H9 (cell line): ENCODE results near the gene MTMR12. TPM values are rescaled to one million over a fixed set of nuclear protein-coding genes. Genes with fewer than 3 reads are reported as not detected.
A peak's percentile ranks its signal among the peaks of the same experiment; 100 is the strongest.

Source experiments
- DNase-seq: peaks from one replicate; pipeline ENCODE4 v3.0.0-alpha.2; 2017
- H2AFZ ChIP-seq: one replicate; pipeline ENCODE4 v1.6.1; 2013; ENCODE audit warnings: mild to moderate bottlenecking, low read length, control low read depth, moderate library complexity
- H2AK5ac ChIP-seq: 2 replicates; pipeline ENCODE4 v1.6.1; 2013; ENCODE audit warnings: low read length, control low read depth, mixed read lengths; ENCODE audit not compliant: insufficient read length
- H2BK120ac ChIP-seq: one replicate; pipeline ENCODE4 v1.6.1; 2013; ENCODE audit warnings: low read depth, mild to moderate bottlenecking, low read length, control low read depth, inconsistent platforms; ENCODE audit not compliant: poor library complexity, severe bottlenecking
- H2BK12ac ChIP-seq: 2 replicates; pipeline ENCODE4 v1.6.1; 2013; ENCODE audit warnings: low read length, control low read depth, mixed read lengths, low read depth; ENCODE audit not compliant: insufficient read length
- H2BK15ac ChIP-seq: 2 replicates; pipeline ENCODE4 v1.6.1; 2013; ENCODE audit warnings: low read depth, low read length, control low read depth
- H2BK20ac ChIP-seq: one replicate; pipeline ENCODE4 v1.6.1; 2013; ENCODE audit warnings: low read depth, mild to moderate bottlenecking, low read length, control low read depth, inconsistent platforms; ENCODE audit not compliant: poor library complexity, severe bottlenecking
- H2BK5ac ChIP-seq: 2 replicates; pipeline ENCODE4 v1.6.1; 2013; ENCODE audit warnings: low read length, control low read depth, mixed read lengths; ENCODE audit not compliant: insufficient read length
- H3K14ac ChIP-seq: 2 replicates; pipeline ENCODE4 v1.6.1; 2013; ENCODE audit warnings: low read length, control low read depth; ENCODE audit not compliant: insufficient read depth
- H3K18ac ChIP-seq: 2 replicates; pipeline ENCODE4 v1.6.1; 2013; ENCODE audit warnings: low read depth, mild to moderate bottlenecking, mixed read lengths, low read length, control low read depth; ENCODE audit not compliant: insufficient read length
- H3K23ac ChIP-seq: 2 replicates; pipeline ENCODE4 v1.6.1; 2013; ENCODE audit warnings: low read length, control low read depth, mixed read lengths, low read depth; ENCODE audit not compliant: insufficient read length
- H3K23me2 ChIP-seq: 2 replicates; pipeline ENCODE4 v1.6.1; 2013; ENCODE audit warnings: low read depth, mild to moderate bottlenecking, mixed read lengths, low read length, control low read depth; ENCODE audit not compliant: insufficient read length, poor library complexity, severe bottlenecking
- H3K27ac ChIP-seq: 2 replicates; pipeline ENCODE4 v1.5.1; 2013; ENCODE audit warnings: low read length, control low read depth, mixed read lengths, low read depth; ENCODE audit not compliant: insufficient read length
- H3K27me3 ChIP-seq: 2 replicates; pipeline ENCODE4 v1.6.1; 2013; ENCODE audit warnings: low read length, control low read depth, inconsistent platforms; ENCODE audit not compliant: insufficient read depth
- H3K4ac ChIP-seq: 2 replicates; pipeline ENCODE4 v1.6.1; 2013; ENCODE audit warnings: low read depth, mild to moderate bottlenecking, control low read depth, inconsistent platforms, low read length, moderate library complexity
- H3K4me1 ChIP-seq: 2 replicates; pipeline ENCODE4 v1.6.1; 2013; ENCODE audit warnings: low read length, control low read depth, inconsistent platforms; ENCODE audit not compliant: insufficient read depth
- H3K4me2 ChIP-seq: 2 replicates; pipeline ENCODE4 v1.6.1; 2013; ENCODE audit warnings: low read length, control low read depth, mixed read lengths; ENCODE audit not compliant: insufficient read length, insufficient read depth
- H3K56ac ChIP-seq: 2 replicates; pipeline ENCODE4 v1.6.1; 2013; ENCODE audit warnings: low read depth, mild to moderate bottlenecking, mixed read lengths, low read length, control low read depth; ENCODE audit not compliant: insufficient read length
- H3K79me1 ChIP-seq: 2 replicates; pipeline ENCODE4 v1.6.1; 2013; ENCODE audit warnings: low read depth, mild to moderate bottlenecking, moderate library complexity, low read length, control low read depth, inconsistent platforms; ENCODE audit not compliant: insufficient read depth, poor library complexity, severe bottlenecking
- H3K79me2 ChIP-seq: 2 replicates; pipeline ENCODE4 v1.6.1; 2013; ENCODE audit warnings: low read length, control low read depth, inconsistent platforms; ENCODE audit not compliant: insufficient read depth
- H3K9ac ChIP-seq: 2 replicates; pipeline ENCODE4 v1.6.1; 2013; ENCODE audit warnings: low read length, control low read depth, mixed read lengths; ENCODE audit not compliant: insufficient read length; ENCODE audit errors: extremely low read depth
- H3K9me3 ChIP-seq: one replicate; pipeline ENCODE4 v1.6.1; 2013; ENCODE audit warnings: low read depth, low read length, inconsistent platforms; ENCODE audit not compliant: control insufficient read depth
- H3T11ph ChIP-seq: one replicate; pipeline ENCODE4 v1.6.1; 2013; ENCODE audit warnings: mild to moderate bottlenecking, low read length, control low read depth, inconsistent platforms
- H4K20me1 ChIP-seq: one replicate; pipeline ENCODE4 v1.6.1; 2013; ENCODE audit not compliant: control insufficient read depth, insufficient read length, insufficient read depth
- H4K5ac ChIP-seq: 2 replicates; pipeline ENCODE4 v1.6.1; 2013; ENCODE audit warnings: low read depth, mild to moderate bottlenecking, mixed read lengths, low read length, control low read depth; ENCODE audit not compliant: insufficient read length
- H4K8ac ChIP-seq: replicated peaks from 2 replicates; pipeline ENCODE4 v1.6.1; 2013; ENCODE audit warnings: low read length, control low read depth, mixed read lengths, low read depth; ENCODE audit not compliant: insufficient read length
- H4K91ac ChIP-seq: 2 replicates; pipeline ENCODE4 v1.6.1; 2013; ENCODE audit warnings: low read depth, mild to moderate bottlenecking, moderate library complexity, mixed read lengths, low read length, control low read depth; ENCODE audit not compliant: insufficient read length
- H3K27ac Mint-ChIP-seq, 3 experiments: 2 replicates in 2 of 3; 3 replicates in 1 of 3; pipeline ENCODE4 v1.8.0; 2020 to 2021; ENCODE audit warnings: mixed read lengths in 3 of 3, mild to moderate bottlenecking in 1 of 3, moderate library complexity in 1 of 3
- H3K27me3 Mint-ChIP-seq: 2 replicates; pipeline ENCODE4 v1.8.0; 2021; ENCODE audit warnings: low read depth, mild to moderate bottlenecking, moderate library complexity, mixed read lengths
- H3K36me3 Mint-ChIP-seq, 3 experiments: 2 replicates in 2 of 3; 3 replicates in 1 of 3; pipeline ENCODE4 v1.8.0; 2020 to 2021; ENCODE audit warnings: low read depth in 3 of 3, mixed read lengths in 3 of 3; ENCODE audit not compliant: insufficient read depth in 1 of 3
- H3K4me1 Mint-ChIP-seq, 2 experiments: 2 replicates each; pipeline ENCODE4 v1.8.0; 2020; ENCODE audit warnings: mixed read lengths in 2 of 2
- H3K4me3 Mint-ChIP-seq, 2 experiments: 2 replicates in 1 of 2; 3 replicates in 1 of 2; pipeline ENCODE4 v1.8.0; 2020 to 2021; ENCODE audit warnings: mild to moderate bottlenecking in 2 of 2, mixed read lengths in 2 of 2, moderate library complexity in 1 of 2
- H3K9me3 Mint-ChIP-seq, 2 experiments: 2 replicates in 1 of 2; 3 replicates in 1 of 2; pipeline ENCODE4 v1.8.0; 2020; ENCODE audit warnings: mild to moderate bottlenecking in 2 of 2, mixed read lengths in 2 of 2, moderate library complexity in 1 of 2
- WGBS: extraction: QIAGEN DNeasy Blood & Tissue Kit; methylation state at CpG from one replicate; pipeline ENCODE4 v1.1.7; 2013; ENCODE audit warnings: missing lambda C conversion rate, low lambda C conversion rate, mixed read lengths; ENCODE audit not compliant: insufficient read length; ENCODE audit errors: extremely low coverage; 5-methylcytosine and 5-hydroxymethylcytosine counted together
- total RNA-seq: library from RNA; stranded (reverse); gene quantifications from 2 replicates; pipeline ENCODE4 v1.2.1, GENCODE V29; 2021
- TF ChIP-seq, protein P1 (sequence below): fragments of 200-600 bp; sonication (generic); conservative IDR thresholded peaks from 3 replicates; pipeline ENCODE4 v1.8.0; 2021; ENCODE audit warnings: antibody characterized with exemption, mild to moderate bottlenecking

The MTMR12 gene
- total RNA-seq, 1 experiment from 2014 or later = 39.3 TPM

DNA sequence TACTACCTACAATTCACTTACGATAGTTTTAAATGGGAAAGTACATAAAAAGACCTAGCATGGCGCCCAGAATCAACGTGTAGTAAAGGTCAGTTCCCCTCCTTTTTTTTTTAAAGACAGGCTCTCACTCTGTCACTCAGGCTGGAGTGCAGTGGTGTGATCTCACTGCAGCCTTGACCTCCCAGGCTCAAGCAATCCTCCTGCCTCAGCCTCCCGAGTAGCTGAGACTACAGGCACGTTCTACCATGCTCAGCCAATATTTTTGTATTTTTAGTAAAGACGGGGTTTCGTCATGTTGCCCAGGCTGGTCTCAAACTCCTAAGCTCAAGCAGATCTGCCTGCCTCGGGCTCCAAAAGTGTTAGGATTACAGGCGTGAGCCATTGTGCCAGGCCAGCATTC lies 40.7 kb upstream of the MTMR12 start:
- Histone ChIP-seq H3K79me1 (no peaks in the 10 kb centered on the region), H3K27ac (no peak overlapping the region), H3K56ac (no peak overlapping the region), H2BK12ac (no peak overlapping the region), H3K9me3 (no peaks in the 10 kb centered on the region), H4K20me1 (no peaks in the 10 kb centered on the region), H2AFZ (no peak overlapping the region), H3K23ac (no peak overlapping the region), H2BK5ac (no peak overlapping the region), H3T11ph (no peak overlapping the region), H2BK15ac (no peak overlapping the region), H3K23me2 (no peaks in the 10 kb centered on the region), H2BK20ac (no peak overlapping the region), H3K4ac (no peak overlapping the region), H2AK5ac (no peak overlapping the region), H4K5ac (no peak overlapping the region), H3K79me2 (no peaks in the 10 kb centered on the region), H3K9ac (no peak overlapping the region), H4K91ac (no peak overlapping the region), H3K27me3 (no peaks in the 10 kb centered on the region), H2BK120ac (no peak overlapping the region), H3K14ac (no peak overlapping the region), H3K18ac (no peak overlapping the region), H3K4me2 (no peak overlapping the region), H3K4me1 (no peaks in the 10 kb centered on the region), H4K8ac (no peak overlapping the region)
- peaks cover 21 to 36% (median 36%) of the 10 kb centered on the region in 3 experiments for H3K36me3 Mint-ChIP-seq
- no peaks in the 10 kb centered on the region for H3K4me1 Mint-ChIP-seq
- TF ChIP-seq, protein P1, sequence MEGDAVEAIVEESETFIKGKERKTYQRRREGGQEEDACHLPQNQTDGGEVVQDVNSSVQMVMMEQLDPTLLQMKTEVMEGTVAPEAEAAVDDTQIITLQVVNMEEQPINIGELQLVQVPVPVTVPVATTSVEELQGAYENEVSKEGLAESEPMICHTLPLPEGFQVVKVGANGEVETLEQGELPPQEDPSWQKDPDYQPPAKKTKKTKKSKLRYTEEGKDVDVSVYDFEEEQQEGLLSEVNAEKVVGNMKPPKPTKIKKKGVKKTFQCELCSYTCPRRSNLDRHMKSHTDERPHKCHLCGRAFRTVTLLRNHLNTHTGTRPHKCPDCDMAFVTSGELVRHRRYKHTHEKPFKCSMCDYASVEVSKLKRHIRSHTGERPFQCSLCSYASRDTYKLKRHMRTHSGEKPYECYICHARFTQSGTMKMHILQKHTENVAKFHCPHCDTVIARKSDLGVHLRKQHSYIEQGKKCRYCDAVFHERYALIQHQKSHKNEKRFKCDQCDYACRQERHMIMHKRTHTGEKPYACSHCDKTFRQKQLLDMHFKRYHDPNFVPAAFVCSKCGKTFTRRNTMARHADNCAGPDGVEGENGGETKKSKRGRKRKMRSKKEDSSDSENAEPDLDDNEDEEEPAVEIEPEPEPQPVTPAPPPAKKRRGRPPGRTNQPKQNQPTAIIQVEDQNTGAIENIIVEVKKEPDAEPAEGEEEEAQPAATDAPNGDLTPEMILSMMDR = no peak
- no CpG with 5 or more reads among the region's 9 CpGs for WGBS
- peak overlapping the region in 1 of 3 experiments; percentile 63; a peak in 2 of 7 replicates for H3K27ac Mint-ChIP-seq
- H3K9me3 Mint-ChIP-seq = peaks cover 5 to 10% of the 10 kb centered on the region in 2 experiments; a peak in 4 of 5 replicates
- no peak for DNase-seq
- H3K4me3 Mint-ChIP-seq = no peak overlapping the region
- H3K27me3 Mint-ChIP-seq = no peaks in the 10 kb centered on the region
